NCI-H146 (cell line): ENCODE results near the gene SEMA3G.

ENCODE experiments used
- DNase-seq: peaks from one replicate; lab custom pipeline; 2025; lab: John Stamatoyannopoulos, UW

The SEMA3G gene

DNA sequence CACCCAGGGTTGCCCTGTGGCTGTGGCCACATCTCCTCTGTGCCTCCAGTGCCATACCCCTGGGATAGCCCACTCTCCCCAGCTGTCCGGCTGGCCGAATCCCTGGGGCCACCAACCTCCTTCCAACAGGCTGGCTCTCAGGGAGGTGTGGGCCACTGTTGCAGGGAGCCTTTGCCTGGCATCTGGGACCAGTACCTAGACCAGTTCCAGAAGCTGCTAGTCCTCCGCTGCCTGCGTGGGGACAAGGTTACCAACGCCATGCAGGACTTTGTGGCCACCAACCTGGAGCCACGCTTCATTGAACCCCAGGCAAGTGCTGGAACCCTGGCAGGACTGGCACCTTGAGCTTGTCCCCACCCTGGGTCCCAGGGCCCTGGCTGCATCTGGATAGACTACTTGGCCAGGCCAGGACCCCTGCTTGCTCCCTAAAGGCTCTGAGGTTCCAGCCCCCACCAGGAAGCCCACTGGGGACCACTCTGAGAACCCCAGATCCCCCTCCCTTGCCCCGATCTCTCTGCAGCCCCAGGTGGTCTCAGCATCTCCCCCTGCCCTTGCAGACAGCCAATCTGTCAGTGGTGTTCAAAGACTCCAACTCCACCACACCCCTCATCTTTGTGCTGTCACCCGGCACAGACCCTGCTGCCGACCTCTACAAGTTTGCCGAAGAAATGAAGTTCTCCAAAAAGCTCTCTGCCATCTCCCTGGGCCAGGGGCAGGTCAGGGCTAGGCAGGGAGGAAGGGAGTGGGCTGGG lies 50.0 kb downstream of the SEMA3G start:
- no peak for DNase-seq

DNA sequence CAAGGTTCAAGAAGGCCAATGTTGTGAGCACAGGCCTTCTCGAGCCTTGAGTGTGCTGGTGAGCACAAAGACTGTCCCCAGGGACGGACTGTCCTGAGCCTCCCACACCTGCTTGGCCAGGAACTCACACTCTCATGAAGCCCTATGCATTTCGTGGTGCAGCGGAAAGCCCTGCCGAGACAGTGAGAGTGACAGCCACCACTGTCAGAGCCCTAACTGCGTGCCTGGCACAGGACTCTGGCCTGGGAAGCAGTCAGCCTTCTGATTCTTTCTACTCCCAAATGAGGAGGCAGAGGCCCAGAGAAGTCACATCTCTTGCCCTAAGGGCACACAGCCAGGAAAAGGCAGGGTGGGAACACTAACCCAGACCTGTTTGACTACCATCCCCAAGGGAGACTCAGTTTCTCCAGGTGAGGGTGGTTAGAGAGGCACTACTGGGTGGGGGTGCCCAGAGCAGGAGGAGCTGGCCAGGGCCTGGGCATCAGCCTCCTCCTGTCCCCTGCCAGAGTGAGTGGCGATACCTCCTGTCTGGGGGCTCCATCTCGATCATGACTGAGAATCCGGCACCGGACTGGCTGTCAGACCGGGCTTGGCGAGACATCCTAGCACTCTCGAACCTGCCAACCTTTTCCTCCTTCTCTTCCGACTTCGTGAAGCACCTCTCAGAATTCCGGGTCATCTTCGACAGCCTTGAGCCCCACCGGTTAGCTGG lies 50.8 kb downstream of the SEMA3G start:
- no peak for DNase-seq

- peak; percentile 67 for DNase-seq
These were observed 51.6 kb downstream of the SEMA3G start for GRCh38 chr3:52393131-52393807.

DNA sequence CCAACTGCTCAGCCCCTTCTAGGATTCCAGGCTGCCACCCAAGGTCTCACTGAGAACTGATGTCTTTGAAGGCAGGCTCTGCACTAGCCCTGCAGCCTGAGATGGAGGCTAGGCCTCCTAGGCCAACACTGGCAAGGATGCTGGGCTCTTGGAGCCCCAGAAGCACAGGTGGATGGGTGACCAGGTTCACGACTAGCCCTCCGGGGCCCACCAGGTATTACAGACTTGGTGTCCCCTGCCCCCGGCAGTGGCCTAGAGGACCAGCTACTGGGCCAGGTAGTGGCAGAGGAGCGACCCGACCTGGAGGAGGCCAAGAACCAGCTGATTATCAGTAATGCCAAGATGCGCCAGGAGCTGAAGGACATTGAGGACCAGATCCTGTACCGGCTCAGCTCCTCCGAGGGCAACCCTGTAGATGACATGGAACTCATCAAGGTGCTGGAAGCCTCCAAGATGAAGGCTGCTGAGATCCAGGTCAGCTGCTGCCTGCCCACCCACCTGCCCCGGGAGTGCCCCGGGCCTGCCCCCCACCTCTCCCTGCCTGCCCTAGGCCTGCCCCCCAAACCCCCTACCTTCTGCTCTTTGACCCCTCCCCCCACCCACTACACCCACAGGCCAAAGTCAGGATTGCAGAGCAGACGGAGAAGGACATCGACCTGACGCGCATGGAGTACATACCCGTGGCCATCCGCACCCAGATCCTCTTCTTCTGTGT lies 52.5 kb downstream of the SEMA3G start:
- DNase-seq: no peak

DNA sequence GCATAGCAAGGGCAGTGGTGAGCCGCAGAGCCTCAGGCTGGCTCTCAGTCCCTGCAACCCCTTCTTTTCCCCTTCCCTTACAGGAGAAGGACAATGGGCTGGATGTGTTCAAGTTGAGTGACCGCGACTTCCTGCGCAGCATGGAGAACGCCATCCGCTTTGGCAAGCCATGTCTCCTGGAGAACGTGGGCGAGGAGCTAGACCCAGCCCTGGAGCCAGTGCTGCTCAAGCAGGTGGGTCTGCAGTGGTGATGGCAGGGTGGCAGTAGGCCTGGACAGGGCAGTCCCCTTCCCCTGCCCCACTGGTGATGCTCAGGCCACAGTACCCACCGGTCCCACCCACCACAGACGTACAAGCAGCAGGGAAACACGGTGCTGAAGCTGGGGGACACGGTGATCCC lies 53.8 kb downstream of the SEMA3G start:
- DNase-seq: no peak

- no peak for DNase-seq
These were observed 56.0 kb downstream of the SEMA3G start for GRCh38 chr3:52388933-52389332.

DNA sequence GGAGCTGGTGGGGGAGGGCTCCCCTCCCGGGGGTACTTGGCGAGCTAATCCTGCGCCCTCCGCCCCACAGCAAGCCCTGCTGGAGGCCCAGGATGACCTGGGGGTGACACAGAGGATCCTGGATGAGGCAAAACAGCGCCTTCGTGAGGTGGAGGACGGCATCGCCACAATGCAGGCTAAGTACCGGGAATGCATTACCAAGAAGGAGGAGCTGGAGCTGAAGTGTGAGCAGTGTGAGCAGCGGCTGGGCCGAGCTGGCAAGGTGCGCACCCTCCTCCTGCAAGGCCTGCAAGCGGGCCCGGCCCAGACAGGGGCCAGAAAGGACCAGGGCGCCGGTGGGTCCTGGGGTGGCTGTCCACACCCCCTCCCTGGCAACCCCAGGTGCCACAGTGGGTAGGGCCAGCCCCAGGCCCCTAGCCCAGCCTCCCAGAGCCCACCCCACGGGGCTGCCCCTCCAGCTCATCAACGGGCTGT lies 56.5 kb downstream of the SEMA3G start:
- DNase-seq: no peak

DNA sequence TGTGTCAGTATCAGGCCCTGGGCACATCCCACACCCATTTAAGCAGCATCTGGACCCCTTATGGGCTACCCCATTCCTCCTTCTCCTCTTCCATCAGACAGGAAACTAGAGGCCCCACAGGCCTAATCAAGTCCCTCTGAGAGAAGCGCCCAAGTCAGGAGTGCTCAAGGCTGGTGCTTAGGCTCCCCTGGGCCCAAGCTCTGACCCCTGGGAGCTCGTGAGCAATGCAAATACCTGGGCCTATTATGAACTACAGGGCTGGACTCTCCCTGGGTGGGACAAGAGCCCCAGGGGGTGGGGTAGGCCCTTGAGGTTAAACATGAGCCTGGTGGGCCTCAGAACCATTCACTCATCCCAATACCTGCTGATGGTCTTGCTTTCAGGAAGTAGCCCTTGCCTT lies 57.4 kb downstream of the SEMA3G start:
- no peak for DNase-seq

GRCh38 chr3:52385157-52385556 lies 59.7 kb downstream of the SEMA3G start:
- DNase-seq: peak; percentile 19

GRCh38 chr3:52384019-52384761 lies 60.7 kb downstream of the SEMA3G start:
- DNase-seq: no peak

GRCh38 chr3:52383446-52383845 lies 61.5 kb downstream of the SEMA3G start:
- DNase-seq: no peak
